ELF-1 (cell line): ENCODE data around the gene HGFAC.
"Not testable (repeated sequence)": the region's sequence is repeated elsewhere in the genome, so short reads cannot be mapped to it uniquely, and the experiment has no call there.

Experiments
- DNase-seq: peaks from one replicate; pipeline ENCODE4 v3.0.0-alpha.2; 2016; ENCODE audit warnings: low read depth, low spot score

The HGFAC gene

DNA sequence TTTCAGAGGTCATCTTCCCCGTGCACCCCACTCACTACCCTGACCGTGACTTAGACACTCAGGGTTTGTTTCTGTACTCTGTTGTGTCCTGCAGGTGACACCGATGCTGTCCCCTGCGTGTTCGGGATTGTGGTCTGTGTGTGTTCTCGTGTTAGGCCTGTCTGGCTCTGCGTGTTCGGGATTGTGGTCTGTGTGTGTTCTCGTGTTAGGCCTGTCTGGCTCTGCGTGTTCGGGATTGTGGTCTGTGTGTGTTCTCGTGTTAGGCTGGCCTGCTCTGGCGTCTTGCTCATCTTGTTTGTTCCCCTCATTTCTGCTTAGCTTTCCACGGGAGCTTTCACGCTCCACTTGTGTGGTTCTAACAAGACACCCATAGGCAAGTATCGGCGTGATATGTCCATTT is 30.6 kb upstream of the HGFAC start:
- DNase-seq: not testable (repeated sequence)

DNA sequence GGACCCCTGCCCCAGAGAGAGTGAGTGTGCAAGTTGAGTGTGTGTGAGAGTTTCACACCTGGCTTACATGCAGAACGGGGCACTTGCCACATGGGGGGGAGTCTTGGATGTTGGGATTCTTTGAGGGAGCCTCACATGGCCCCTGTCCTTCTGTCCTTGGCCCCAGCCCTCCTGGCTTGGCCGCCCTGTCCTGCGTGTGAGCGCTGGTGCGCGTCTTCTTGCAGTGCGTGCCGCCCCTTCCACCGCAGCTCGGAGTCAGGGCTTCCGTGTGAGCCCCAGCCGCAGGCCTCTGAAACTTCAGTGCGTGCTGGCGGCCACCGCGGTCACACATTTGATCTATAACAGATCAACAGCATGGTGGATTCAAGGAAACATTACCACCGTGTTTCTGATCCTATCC is 30.1 kb upstream of the HGFAC start:
- no peak for DNase-seq

DNA sequence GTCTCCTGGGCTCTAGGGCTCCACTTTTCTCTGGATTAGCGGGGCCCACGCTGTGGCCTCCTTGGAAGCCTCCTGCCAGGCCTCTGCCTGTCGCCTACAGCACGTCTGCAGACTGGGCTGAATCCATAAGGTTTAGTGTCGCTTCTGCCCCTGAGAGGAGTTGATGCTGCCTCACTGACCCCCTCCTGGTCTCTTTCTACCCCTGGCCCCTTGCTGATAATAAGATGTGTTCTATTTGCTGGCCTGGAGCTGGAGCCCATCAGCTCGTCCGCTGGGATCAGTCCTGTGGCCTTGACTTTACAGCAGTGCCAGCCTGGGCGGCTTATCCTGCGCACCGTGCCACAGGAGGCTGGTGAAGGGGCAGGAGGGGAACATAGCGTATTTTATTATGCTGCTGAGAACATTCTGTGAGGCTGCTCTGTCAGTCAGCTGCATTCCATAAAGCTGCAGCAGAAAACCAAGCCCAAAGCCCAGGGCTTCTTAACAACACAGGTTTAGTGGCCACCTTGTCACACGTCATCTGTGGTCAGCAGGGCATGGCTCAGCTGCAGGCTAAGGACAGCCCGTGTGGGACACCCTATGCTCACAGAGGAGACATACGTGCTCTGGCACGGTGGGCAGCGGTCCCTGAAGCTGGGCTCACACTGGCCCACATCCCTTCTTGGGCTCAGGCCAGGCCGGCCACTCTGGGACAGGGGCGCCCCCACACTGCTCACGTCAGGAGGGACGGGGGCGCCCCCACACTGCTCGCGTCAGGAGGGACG is 29.3 kb upstream of the HGFAC start:
- DNase-seq: no peak

DNA sequence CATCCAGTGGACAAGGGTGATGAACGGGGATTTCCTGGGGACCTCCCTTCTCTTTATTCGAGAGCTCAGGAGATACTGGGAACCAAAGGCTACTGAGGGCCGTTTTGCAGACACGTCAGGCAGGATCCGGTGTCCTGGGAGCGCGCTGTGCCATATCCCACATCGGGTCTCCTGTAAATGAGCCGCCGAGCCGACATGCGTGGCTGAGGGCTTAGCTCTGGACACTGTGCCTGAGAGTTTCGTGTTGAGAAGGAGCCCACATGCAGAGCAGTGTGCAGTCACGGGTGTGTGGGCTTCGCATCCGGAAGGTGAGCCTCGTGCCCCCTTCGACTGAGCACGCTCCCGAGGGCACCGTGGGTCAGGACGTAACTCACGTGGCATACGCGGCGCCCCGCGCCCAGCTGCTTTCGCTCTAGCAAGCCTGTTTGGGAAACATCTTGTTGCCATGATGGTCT is 28.5 kb upstream of the HGFAC start:
- DNase-seq: no peak

DNA sequence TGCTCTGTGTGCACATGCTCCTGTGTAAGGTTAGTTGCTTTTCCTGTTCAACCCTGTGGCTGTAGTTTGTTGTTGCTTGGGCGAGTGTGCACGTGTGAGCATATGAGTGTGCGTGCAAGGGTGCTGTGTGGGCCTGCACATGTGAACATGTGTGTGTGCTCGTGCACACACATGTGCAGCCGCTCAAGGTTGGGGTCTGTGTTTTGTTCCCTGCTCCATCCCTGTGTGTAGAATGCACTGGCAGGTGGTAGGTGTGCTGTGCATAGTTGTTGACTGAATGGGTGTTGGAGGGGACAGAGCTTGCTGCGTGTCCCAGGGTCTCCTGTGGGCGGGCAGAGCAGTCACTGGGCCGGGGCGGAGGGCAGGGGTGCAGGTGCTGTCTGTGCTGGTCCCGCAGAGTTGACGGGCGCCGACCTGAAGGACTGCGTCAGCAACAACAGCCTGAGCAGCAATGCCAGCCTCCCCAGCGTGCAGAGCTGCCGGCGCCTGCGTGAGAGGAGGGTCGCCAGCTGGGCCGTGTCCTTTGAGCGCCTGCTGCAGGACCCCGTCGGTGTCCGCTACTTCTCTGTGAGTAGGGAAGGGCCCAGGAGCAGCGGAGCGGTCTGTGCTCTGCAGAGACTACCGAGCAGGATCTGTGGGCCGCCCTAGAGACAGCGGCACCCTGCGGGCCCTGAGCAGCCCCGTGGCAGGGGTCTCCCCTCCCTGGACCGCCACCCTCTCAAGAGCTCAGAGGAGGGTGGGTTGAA is 27.9 kb upstream of the HGFAC start:
- no peak for DNase-seq

DNA sequence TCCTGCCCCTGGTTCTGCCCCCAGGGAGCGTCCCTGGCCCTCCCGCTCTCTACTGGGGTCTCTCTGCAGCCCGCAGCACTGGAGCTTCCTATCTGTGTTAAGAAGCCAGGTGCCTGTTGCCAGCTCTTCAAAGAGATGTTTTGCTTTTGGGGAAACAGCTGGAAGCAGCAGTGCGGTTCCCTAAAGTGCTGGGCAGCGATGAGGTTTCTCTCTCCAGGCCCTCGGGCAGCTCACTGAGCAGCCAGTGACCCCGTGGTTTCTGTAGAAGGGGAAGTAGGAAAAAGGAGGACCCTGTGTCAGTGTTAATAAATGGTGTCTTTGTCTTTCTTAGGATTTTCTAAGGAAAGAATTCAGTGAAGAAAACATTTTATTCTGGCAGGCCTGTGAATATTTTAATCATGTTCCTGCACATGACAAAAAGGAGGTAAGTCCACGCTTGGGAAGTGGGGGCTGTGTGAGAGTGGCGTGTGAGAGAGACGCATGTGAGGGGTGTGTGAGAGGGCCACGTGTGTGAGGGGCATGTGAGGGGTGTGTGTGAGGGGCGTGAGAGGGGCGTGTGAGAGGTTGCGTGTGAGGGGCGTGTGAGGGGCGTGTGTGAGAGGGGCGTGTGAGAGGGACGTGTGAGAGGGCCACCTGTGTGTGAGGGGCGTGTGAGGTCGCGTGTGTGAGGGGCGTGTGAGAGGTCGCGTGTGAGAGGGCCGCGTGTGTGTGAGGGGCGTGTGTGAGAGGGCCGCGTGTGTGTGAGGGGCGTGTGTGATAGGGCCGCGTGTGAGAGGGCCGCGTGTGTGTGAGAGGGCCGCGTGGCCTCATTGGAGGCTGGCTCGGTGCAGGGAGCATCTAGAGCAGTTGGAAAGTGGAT is 27.1 kb upstream of the HGFAC start:
- no peak for DNase-seq

DNA sequence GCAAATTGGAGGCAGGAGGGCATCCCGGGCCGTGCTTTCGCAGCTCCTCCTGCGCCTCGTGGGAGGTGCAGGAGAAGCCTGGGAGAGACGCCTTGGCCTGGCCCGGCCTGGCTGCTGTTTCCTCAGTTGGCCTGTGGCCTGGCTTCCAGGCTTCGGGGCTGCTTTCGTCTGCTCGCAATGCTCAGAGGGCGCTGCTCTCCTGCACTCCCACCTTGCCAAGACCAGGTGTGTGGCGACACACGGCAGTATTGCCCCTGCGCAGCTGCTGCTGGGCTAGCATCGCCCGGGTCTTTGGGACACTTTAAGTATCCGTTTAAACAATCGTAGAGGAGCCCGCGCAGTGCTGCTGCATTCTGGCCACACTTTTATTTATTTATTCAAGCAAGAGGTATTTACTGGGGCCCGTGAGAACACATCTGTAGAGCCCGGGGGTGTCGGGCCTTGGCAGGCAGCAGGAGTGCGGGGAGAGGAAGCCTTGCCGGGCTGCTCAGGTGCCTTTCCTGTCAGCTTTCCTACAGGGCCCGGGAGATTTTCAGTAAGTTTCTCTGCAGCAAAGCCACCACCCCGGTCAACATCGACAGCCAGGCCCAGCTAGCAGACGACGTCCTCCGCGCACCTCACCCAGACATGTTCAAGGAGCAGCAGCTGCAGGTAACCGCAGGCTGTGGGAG is 26.2 kb upstream of the HGFAC start:
- no peak for DNase-seq

DNA sequence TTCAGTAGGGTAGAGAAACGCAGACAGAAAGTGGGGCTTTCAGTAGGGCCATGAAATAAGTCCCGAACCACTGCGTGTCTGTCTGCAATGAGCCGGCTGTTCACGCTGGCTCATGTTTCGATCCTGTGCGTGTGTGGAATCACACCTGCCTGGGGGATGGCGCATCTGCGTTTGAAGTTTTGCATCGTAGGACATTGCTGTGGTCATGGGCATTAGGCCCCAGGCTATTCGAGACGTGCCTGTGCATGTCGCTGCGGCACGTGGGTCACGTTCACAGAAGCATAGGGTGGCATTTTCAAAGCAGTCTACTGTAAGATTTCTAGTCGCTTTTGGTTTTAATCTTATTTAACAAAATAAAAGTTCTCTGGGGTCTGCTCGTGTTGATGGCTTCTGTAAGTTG is 25.5 kb upstream of the HGFAC start:
- no peak for DNase-seq

DNA sequence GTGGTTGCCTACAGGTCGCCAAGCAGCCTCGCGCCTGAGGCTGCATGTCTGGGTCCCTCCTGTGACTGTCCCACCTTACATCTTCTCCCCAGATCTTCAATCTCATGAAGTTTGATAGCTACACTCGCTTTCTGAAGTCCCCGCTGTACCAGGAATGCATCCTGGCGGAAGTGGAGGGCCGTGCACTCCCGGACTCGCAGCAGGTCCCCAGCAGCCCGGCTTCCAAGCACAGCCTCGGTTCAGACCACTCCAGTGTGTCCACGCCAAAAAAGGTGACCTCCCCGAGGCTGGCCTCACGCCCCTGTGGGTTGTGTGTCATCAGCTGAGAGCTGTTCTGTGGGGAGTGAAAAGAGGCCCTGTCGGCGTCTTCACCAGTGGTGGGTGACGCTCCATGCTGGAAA is 24.9 kb upstream of the HGFAC start:
- DNase-seq: no peak

DNA sequence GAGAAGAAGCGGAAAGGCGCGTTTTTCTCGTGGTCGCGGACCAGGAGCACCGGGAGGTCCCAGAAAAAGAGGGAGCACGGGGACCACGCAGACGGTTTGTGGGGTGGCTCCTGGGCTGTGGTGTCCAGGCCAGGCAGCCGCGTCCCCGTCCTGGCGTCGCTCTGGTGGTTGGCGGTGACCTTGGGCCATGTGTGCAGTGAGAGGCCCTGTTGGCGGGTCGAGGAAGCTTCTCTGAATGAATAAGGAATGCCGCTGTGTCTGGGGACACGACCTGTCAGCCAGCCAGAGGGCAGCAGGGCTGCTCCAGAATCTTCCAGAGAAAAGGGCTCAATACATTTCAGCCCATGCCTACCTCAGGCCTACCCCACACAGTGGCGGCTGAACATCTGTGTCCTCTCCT is 24.3 kb upstream of the HGFAC start:
- DNase-seq: no peak

DNA sequence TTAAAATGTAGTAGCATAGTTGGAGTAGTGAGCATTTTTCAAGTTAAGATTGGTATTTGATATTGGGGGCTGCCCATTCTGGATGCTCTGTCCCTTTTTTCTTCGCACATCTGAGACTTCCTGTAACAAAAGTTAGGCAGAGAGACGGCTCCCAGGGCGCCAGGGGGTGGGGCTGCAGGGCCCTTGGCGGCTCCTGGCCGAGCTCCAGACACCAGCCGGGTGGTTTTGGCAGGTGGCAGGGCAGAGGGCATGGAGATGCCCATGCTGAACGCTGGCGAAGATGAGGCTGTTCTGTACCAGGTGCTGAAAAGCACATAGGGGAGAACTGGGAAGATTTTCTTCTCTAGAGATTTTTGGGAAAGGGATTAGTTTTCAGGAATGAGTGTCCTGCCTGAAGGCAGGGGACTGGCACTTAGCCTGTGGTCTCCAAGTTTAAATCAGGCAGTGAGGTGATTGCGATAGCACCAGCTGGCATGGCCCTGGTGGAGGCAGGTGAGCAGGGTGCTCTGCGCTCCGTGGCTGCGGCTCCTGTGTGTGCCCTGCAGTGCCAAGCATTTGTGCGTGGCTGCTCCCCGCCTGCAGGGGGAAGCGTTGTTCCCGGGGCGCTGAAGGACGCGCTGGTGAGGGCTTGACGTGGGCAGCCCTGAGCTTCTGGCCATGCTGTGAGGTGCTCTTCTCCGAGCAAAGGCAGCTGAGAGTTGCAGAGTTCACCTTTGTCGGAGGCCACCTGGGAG is 23.6 kb upstream of the HGFAC start:
- DNase-seq: no peak

DNA sequence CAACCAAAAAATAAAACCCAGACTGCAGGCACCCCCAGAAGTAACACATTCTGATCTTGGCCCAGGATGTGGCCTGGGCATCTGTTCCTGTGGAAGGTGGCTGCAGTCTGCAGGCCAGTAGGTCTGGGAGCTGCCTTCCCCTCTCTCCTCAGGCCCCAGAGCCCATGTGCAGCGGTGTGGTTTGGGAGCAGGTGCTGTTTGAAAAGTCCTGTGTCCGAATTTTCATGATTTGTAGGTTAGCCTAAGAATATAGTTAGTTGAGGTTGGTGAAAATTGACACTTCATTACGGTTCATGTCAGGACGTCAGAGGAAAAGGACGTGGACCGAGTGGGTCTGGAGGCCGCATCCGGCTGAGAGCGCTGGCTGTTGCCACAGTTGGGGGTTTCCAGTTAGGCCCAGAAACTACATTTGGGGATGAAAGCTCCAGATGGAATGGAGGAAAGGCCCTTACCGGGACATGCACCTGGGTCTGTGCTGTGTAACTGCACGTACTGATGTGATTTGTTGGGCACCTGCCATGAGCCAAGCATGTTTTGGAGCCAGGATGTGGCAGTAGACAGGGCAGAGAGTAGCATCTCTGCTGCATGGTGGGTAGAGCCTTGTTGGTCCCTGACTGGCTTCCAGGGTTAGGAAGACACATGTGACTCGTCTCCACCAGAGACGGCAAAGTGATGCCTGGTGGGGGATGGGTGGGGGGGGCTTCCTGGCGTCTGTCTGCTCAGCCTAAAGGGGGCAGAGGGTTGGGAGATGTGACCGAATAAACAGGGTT is 21.7 kb upstream of the HGFAC start:
- DNase-seq: no peak

DNA sequence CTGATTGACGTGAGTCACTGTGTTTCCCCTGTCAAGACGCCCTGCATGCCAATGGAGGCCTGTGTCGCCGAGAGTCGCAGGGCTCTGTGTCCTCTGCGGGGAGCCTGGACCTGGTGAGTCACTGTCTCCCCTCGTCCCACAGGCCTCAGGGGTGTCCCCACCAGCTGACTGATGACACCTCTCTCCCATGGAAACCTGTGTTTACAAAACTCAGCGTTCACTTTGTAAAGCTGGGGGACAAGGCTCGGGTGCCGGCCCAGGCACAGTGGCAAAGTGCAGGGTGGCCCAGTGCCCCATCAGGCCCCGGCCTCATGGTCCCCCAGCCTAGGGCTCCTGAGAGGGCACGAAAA is 21.2 kb upstream of the HGFAC start:
- DNase-seq: no peak

DNA sequence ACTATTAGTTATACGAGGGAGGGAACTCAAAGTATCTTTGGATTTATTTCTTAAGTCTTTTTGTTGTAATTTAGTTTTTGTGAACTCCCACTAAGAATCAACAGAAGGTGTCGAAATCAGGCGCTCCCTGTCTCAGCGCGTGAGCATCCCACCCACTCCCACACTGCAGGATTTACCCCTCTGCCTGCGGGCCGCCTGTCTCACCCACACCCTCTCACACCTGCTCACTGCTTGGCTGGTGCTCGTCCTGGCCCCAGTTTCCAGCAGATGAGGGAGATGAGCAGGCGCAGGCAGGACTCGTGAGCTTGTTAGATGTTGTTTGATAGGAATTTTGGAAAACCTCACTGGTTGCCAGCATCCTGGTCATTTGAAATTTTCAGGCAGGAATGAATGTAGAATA is 20.8 kb upstream of the HGFAC start:
- no peak for DNase-seq

DNA sequence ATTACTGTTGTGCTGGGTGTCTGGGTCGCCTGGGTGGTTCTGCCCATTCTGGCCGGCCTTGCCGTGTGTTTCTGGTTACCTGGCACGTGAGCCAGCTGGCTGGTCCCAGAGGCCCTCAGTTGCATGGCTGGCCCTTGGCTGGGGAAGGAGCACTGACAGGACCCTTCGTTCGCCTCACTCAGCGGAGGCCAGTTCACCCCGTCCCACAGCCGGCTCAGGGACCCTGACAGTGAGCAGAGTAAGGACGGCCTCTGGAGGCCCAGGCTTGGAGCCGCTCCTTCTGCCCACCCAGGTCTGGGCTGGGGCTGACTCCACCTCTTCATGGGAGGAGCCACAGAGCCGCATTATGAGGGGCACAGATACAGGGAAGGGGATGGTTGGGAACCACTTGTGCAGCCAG is 20.3 kb upstream of the HGFAC start:
- no peak for DNase-seq

DNA sequence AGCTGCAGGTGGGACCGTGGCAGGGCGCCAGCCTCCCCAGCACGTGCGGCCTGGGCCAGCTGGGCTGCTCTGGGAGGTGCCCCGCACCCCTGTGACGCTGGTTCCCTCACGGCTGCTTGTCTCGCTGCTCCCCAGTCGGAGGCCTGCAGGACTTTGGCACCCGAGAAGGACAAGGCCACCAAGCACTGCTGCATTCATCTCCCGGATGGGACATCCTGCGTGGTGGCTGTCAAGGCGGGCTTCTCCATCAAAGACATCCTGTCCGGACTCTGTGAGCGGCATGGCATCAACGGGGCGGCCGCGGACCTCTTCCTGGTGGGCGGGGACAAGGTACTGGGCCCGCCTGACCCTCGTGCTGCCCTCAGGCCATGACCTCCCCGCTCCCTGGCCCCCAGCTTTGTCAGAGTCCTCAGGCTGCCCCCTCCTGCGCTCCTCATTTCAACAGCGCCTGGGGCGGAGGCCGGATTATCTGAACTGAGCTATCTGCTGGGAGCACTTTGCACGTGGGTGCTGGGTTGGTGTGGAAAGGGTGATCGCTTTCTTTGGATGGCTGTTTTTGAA is 19.4 kb upstream of the HGFAC start:
- no peak for DNase-seq

DNA sequence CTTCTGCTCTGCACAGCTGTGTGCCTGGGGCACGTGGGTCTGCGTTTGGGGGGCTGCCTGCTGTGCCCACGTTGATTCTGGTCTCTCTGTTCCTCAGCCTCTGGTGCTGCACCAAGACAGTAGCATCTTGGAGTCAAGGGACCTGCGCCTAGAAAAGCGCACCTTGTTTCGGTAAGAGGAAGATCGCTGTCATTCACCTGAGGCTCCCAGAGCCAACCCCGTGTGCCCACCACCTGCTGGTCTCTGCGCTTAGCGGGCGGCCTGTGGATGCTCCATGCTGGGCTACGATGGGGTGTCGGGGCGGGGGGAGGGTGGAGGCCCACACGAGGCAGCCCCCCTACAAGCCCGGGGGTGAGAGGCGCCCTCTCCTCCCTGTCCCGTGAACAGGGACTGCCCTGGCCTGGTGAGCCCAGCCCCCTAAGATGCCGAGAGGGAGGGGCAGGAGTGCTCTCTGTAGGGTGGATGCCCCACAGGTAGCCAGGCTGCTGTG is 18.9 kb upstream of the HGFAC start:
- DNase-seq: no peak

DNA sequence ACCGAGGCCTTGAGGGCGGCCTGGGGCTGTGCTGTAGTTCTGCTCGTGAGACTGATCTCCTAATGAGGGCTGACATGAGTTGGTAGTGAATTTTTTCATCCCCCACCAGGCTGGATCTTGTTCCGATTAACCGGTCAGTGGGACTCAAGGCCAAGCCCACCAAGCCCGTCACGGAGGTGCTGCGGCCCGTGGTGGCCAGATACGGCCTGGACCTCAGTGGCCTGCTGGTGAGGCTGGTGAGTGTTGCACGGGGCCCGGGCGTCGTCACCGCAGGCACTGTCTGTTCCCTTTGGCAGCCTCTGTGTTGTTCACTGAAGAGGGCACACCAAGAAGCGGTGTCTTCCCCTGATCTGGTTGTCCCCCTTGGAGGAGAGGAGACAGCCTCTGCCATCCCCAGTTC is 18.4 kb upstream of the HGFAC start:
- no peak for DNase-seq

DNA sequence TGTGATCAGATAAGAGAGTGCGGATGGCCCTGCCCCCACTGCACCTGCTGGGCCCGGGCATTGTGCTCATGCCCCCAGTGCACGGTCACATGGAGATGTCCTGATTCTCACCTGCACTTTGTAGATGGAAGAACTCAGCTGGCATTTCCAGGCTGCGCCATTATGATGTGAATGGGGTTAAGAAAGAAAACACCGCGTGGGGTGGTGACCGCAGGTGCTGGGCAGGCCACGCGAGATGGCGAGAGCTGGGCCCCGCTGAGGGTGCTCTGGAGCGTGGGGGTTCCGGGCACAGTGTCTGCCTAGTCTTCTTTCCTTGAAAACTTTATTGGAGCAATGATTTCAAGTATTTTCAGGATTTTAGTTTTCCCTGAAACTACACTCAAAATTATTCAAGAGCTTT is 17.8 kb upstream of the HGFAC start:
- DNase-seq: no peak

DNA sequence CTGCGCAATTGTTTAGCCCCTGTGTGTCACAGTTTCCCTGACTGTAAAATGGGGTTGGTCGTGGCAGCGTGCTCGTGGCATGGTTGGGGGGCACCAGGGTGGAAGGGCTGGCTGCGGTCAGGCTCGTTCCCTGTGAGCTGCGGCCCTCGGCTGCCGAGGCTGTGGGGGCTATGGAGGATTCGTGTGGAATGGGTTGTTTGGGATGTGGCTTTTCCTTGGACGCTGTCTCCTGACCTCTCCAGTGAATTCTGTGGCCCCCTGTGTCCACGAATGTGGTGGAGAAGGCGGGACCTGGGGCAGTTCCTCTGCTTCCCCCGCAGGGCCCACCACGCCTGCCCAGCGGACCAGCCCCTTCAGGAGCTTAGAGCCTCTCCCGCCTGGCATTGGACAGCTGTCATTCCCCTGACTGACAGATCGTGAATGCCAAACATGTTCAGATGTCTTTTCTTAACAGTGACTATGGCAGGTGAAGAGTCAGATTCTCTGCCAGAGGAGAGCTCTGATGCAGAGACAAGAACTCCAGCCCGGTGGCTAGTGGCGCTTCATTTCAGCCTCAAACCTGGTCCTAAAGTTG is 17.2 kb upstream of the HGFAC start:
- no peak for DNase-seq
